ENCODE results near the gene PIK3C3.

Gene PIK3C3

GRCh38 chr18:41921770-41922169 is 33.3 kb upstream of the PIK3C3 start:
- no peak overlapping the region for H3K23ac ChIP-seq (ENCODE audit: low read depth, low read length, poor library complexity)
- no peaks in the 10 kb centered on the region for H3K36me3 ChIP-seq (replicated peaks in 1 of 2; ENCODE audit: control insufficient read depth in 2 of 2, insufficient read depth in 2 of 2, low read length in 2 of 2)
- H3K4ac ChIP-seq (ENCODE audit: low read length) = no peak overlapping the region
- no peaks in the 10 kb centered on the region for H3K79me1 ChIP-seq (ENCODE audit: low read depth, low read length)
- no peak overlapping the region for H2BK5ac ChIP-seq (ENCODE audit: low read length)
- no peak overlapping the region for H4K91ac ChIP-seq (ENCODE audit: low read depth, low read length, poor library complexity)
- no peak for DNase-seq (ENCODE audit: low spot score)
- no CpG with 5 or more reads among the region's 7 CpGs for WGBS, 2 donors (ENCODE audit: extremely low coverage in 2 of 2, insufficient read length in 2 of 2, insufficient replicate concordance in 1 of 2)
- no peak overlapping the region for H4K8ac ChIP-seq (ENCODE audit: low read depth, low read length)
- peak overlapping the region; percentile 62 for H2AFZ ChIP-seq (ENCODE audit: low read length)
- H3K9me3 ChIP-seq (replicated peaks in 1 of 2; ENCODE audit: control insufficient read depth in 2 of 2, insufficient read depth in 1 of 2, low read depth in 1 of 2, low read length in 2 of 2) = no peaks in the 10 kb centered on the region
- no peak overlapping the region for H3K27ac ChIP-seq (replicated peaks; ENCODE audit: low read length)
- H2BK12ac ChIP-seq (ENCODE audit: low read length) = no peak overlapping the region
- H3K14ac ChIP-seq (ENCODE audit: low read length) = no peak overlapping the region
- no peak overlapping the region for H3K4me3 ChIP-seq (ENCODE audit: low read length in 2 of 2)
- H3K18ac ChIP-seq (ENCODE audit: low read length) = no peak overlapping the region
- no peaks in the 10 kb centered on the region for H3K27me3 ChIP-seq (ENCODE audit: control insufficient read depth in 3 of 3, insufficient read depth in 3 of 3, low read depth in 1 of 3, low read length in 3 of 3)
- peaks cover 0 to 7% of the 10 kb centered on the region in 2 donors for H3K4me1 ChIP-seq (ENCODE audit: control insufficient read depth in 2 of 2, insufficient read depth in 1 of 2, low read depth in 1 of 2, low read length in 2 of 2)
- no peak overlapping the region for H2BK15ac ChIP-seq (ENCODE audit: low read length)
- H3K9ac ChIP-seq (ENCODE audit: low read depth, low read length, poor library complexity) = no peak overlapping the region
- no peak overlapping the region for H2AK5ac ChIP-seq (ENCODE audit: low read depth, low read length)
- H2BK120ac ChIP-seq (ENCODE audit: low read depth, low read length) = no peak overlapping the region
- H3K4me2 ChIP-seq (ENCODE audit: insufficient read depth, low read length, poor library complexity, severe bottlenecking) = no peak overlapping the region

GRCh38 chr18:41922176-41922575 is 32.9 kb upstream of the PIK3C3 start:
- H2BK120ac ChIP-seq (ENCODE audit: low read depth, low read length) = no peak overlapping the region
- no peak overlapping the region for H3K27ac ChIP-seq (replicated peaks; ENCODE audit: low read length)
- no peak overlapping the region for H3K23ac ChIP-seq (ENCODE audit: low read depth, low read length, poor library complexity)
- no peak overlapping the region for H3K4me3 ChIP-seq (ENCODE audit: low read length in 2 of 2)
- no peak overlapping the region for H3K4me2 ChIP-seq (ENCODE audit: insufficient read depth, low read length, poor library complexity, severe bottlenecking)
- no peak overlapping the region for H2BK5ac ChIP-seq (ENCODE audit: low read length)
- no peak for DNase-seq (ENCODE audit: low spot score)
- no peak overlapping the region for H3K9ac ChIP-seq (ENCODE audit: low read depth, low read length, poor library complexity)
- H2AK5ac ChIP-seq (ENCODE audit: low read depth, low read length) = no peak overlapping the region
- no CpG with 5 or more reads among the region's 5 CpGs for WGBS, 2 donors (ENCODE audit: extremely low coverage in 2 of 2, insufficient read length in 2 of 2, insufficient replicate concordance in 1 of 2)
- H3K27me3 ChIP-seq (ENCODE audit: control insufficient read depth in 3 of 3, insufficient read depth in 3 of 3, low read depth in 1 of 3, low read length in 3 of 3) = no peaks in the 10 kb centered on the region
- H3K79me1 ChIP-seq (ENCODE audit: low read depth, low read length) = no peaks in the 10 kb centered on the region
- H3K36me3 ChIP-seq (replicated peaks in 1 of 2; ENCODE audit: control insufficient read depth in 2 of 2, insufficient read depth in 2 of 2, low read length in 2 of 2) = no peaks in the 10 kb centered on the region
- peak overlapping the region; percentile 62 for H2AFZ ChIP-seq (ENCODE audit: low read length)
- H3K4ac ChIP-seq (ENCODE audit: low read length) = no peak overlapping the region
- no peak overlapping the region for H2BK12ac ChIP-seq (ENCODE audit: low read length)
- no peak overlapping the region for H2BK15ac ChIP-seq (ENCODE audit: low read length)
- no peak overlapping the region for H4K8ac ChIP-seq (ENCODE audit: low read depth, low read length)
- H3K4me1 ChIP-seq (ENCODE audit: control insufficient read depth in 2 of 2, insufficient read depth in 1 of 2, low read depth in 1 of 2, low read length in 2 of 2) = peaks cover 0 to 7% of the 10 kb centered on the region in 2 donors
- no peak overlapping the region for H4K91ac ChIP-seq (ENCODE audit: low read depth, low read length, poor library complexity)
- no peaks in the 10 kb centered on the region for H3K9me3 ChIP-seq (replicated peaks in 1 of 2; ENCODE audit: control insufficient read depth in 2 of 2, insufficient read depth in 1 of 2, low read depth in 1 of 2, low read length in 2 of 2)
- H3K14ac ChIP-seq (ENCODE audit: low read length) = no peak overlapping the region
- no peak overlapping the region for H3K18ac ChIP-seq (ENCODE audit: low read length)

- WGBS, 2 donors (ENCODE audit: extremely low coverage in 2 of 2, insufficient read length in 2 of 2, insufficient replicate concordance in 1 of 2) = no CpG with 5 or more reads among the region's 1 CpG
- no peak overlapping the region for H3K4ac ChIP-seq (ENCODE audit: low read length)
- no peak overlapping the region for H3K14ac ChIP-seq (ENCODE audit: low read length)
- H2BK12ac ChIP-seq (ENCODE audit: low read length) = no peak overlapping the region
- H3K27me3 ChIP-seq (ENCODE audit: control insufficient read depth in 3 of 3, insufficient read depth in 3 of 3, low read depth in 1 of 3, low read length in 3 of 3) = no peaks in the 10 kb centered on the region
- no peak overlapping the region for H3K9ac ChIP-seq (ENCODE audit: low read depth, low read length, poor library complexity)
- H3K36me3 ChIP-seq (replicated peaks in 1 of 2; ENCODE audit: control insufficient read depth in 2 of 2, insufficient read depth in 2 of 2, low read length in 2 of 2) = no peaks in the 10 kb centered on the region
- no peak overlapping the region for H2AK5ac ChIP-seq (ENCODE audit: low read depth, low read length)
- no peak overlapping the region for H3K4me3 ChIP-seq (ENCODE audit: low read length in 2 of 2)
- peaks cover 0 to 7% of the 10 kb centered on the region in 2 donors for H3K4me1 ChIP-seq (ENCODE audit: control insufficient read depth in 2 of 2, insufficient read depth in 1 of 2, low read depth in 1 of 2, low read length in 2 of 2)
- no peak overlapping the region for H3K23ac ChIP-seq (ENCODE audit: low read depth, low read length, poor library complexity)
- H3K79me1 ChIP-seq (ENCODE audit: low read depth, low read length) = no peaks in the 10 kb centered on the region
- no peak overlapping the region for H4K8ac ChIP-seq (ENCODE audit: low read depth, low read length)
- H3K18ac ChIP-seq (ENCODE audit: low read length) = no peak overlapping the region
- H2BK15ac ChIP-seq (ENCODE audit: low read length) = no peak overlapping the region
- H3K9me3 ChIP-seq (replicated peaks in 1 of 2; ENCODE audit: control insufficient read depth in 2 of 2, insufficient read depth in 1 of 2, low read depth in 1 of 2, low read length in 2 of 2) = no peaks in the 10 kb centered on the region
- no peak overlapping the region for H3K27ac ChIP-seq (replicated peaks; ENCODE audit: low read length)
- H4K91ac ChIP-seq (ENCODE audit: low read depth, low read length, poor library complexity) = no peak overlapping the region
- peak overlapping the region; percentile 62 for H2AFZ ChIP-seq (ENCODE audit: low read length)
- H2BK120ac ChIP-seq (ENCODE audit: low read depth, low read length) = no peak overlapping the region
- no peak for DNase-seq (ENCODE audit: low spot score)
- no peak overlapping the region for H3K4me2 ChIP-seq (ENCODE audit: insufficient read depth, low read length, poor library complexity, severe bottlenecking)
- H2BK5ac ChIP-seq (ENCODE audit: low read length) = no peak overlapping the region
Observed at GRCh38 chr18:41922841-41923240, 32.2 kb upstream of the PIK3C3 start.

- no peak overlapping the region for H3K4ac ChIP-seq (ENCODE audit: low read length)
- no peak overlapping the region for H3K4me3 ChIP-seq (ENCODE audit: low read length in 2 of 2)
- no peak overlapping the region for H2AK5ac ChIP-seq (ENCODE audit: low read depth, low read length)
- no peak overlapping the region for H2BK5ac ChIP-seq (ENCODE audit: low read length)
- no peak overlapping the region for H3K14ac ChIP-seq (ENCODE audit: low read length)
- H4K8ac ChIP-seq (ENCODE audit: low read depth, low read length) = no peak overlapping the region
- H3K27me3 ChIP-seq (ENCODE audit: control insufficient read depth in 3 of 3, insufficient read depth in 3 of 3, low read depth in 1 of 3, low read length in 3 of 3) = no peaks in the 10 kb centered on the region
- peaks cover 0 to 7% of the 10 kb centered on the region in 2 donors for H3K4me1 ChIP-seq (ENCODE audit: control insufficient read depth in 2 of 2, insufficient read depth in 1 of 2, low read depth in 1 of 2, low read length in 2 of 2)
- H3K27ac ChIP-seq (replicated peaks; ENCODE audit: low read length) = no peak overlapping the region
- DNase-seq (ENCODE audit: low spot score) = no peak
- H3K23ac ChIP-seq (ENCODE audit: low read depth, low read length, poor library complexity) = no peak overlapping the region
- no peak overlapping the region for H2BK120ac ChIP-seq (ENCODE audit: low read depth, low read length)
- no peaks in the 10 kb centered on the region for H3K36me3 ChIP-seq (replicated peaks in 1 of 2; ENCODE audit: control insufficient read depth in 2 of 2, insufficient read depth in 2 of 2, low read length in 2 of 2)
- no peak overlapping the region for H3K9ac ChIP-seq (ENCODE audit: low read depth, low read length, poor library complexity)
- H3K79me1 ChIP-seq (ENCODE audit: low read depth, low read length) = no peaks in the 10 kb centered on the region
- no peak overlapping the region for H3K18ac ChIP-seq (ENCODE audit: low read length)
- H2BK15ac ChIP-seq (ENCODE audit: low read length) = no peak overlapping the region
- no peak overlapping the region for H3K4me2 ChIP-seq (ENCODE audit: insufficient read depth, low read length, poor library complexity, severe bottlenecking)
- no peak overlapping the region for H4K91ac ChIP-seq (ENCODE audit: low read depth, low read length, poor library complexity)
- no peaks in the 10 kb centered on the region for H3K9me3 ChIP-seq (replicated peaks in 1 of 2; ENCODE audit: control insufficient read depth in 2 of 2, insufficient read depth in 1 of 2, low read depth in 1 of 2, low read length in 2 of 2)
- no peak overlapping the region for H2BK12ac ChIP-seq (ENCODE audit: low read length)
- H2AFZ ChIP-seq (ENCODE audit: low read length) = no peak overlapping the region
Observed at GRCh38 chr18:41923446-41923845, 31.6 kb upstream of the PIK3C3 start.

All from neuronal stem cell (in vitro differentiated cells).